AG09309 (cell line): ENCODE results near the gene TRPT1.

Experiments
- DNase-seq: peaks from one replicate; pipeline ENCODE4 v3.0.0-alpha.2; 2010; ENCODE audit warnings: low read depth
- H3K4me3 ChIP-seq: 2 replicates; pipeline ENCODE4 v1.5.1; 2011; ENCODE audit warnings: mild to moderate bottlenecking, low read depth, low read length, moderate library complexity; ENCODE audit not compliant: control insufficient read depth
- CTCF ChIP-seq: IDR thresholded peaks from 2 replicates; pipeline ENCODE4 v1.5.1; 2011; ENCODE audit warnings: mild to moderate bottlenecking, low read depth, low read length, inconsistent platforms; ENCODE audit not compliant: insufficient read depth, control insufficient read depth; ENCODE audit errors: missing control alignments

The TRPT1 gene

GRCh38 chr11:64222651-64223000, 3.4 kb downstream of the TRPT1 start:
- no peak overlapping the region for H3K4me3 ChIP-seq
- no peak for TF ChIP-seq CTCF
- DNase-seq, result no peak

- H3K4me3 ChIP-seq, result no peak overlapping the region
- DNase-seq, result no peak
- TF ChIP-seq CTCF, result no peak
These were observed 5.2 kb downstream of the TRPT1 start for GRCh38 chr11:64220798-64221197.

- TF ChIP-seq CTCF, result no peak
- DNase-seq, result no peak
- H3K4me3 ChIP-seq, result no peak overlapping the region
These were observed 5.7 kb downstream of the TRPT1 start for GRCh38 chr11:64220271-64220670.

- TF ChIP-seq CTCF, result no peak
- no peak overlapping the region for H3K4me3 ChIP-seq
- no peak for DNase-seq
These were observed 6.2 kb downstream of the TRPT1 start for GRCh38 chr11:64219755-64220154.

- H3K4me3 ChIP-seq, result no peak overlapping the region
- DNase-seq, result no peak
- TF ChIP-seq CTCF, result no peak
These were observed 6.7 kb downstream of the TRPT1 start for GRCh38 chr11:64219354-64219684.

GRCh38 chr11:64218628-64219353, 7.2 kb downstream of the TRPT1 start:
- TF ChIP-seq CTCF, result no peak
- no peak for DNase-seq
- no peak overlapping the region for H3K4me3 ChIP-seq

GRCh38 chr11:64216879-64217278, 9.1 kb downstream of the TRPT1 start:
- DNase-seq, result no peak
- TF ChIP-seq CTCF, result no peak
- no peak overlapping the region for H3K4me3 ChIP-seq
